ENCODE data around the gene TMEM141.

GRCh38 chr9:136831002-136831719, 40.0 kb downstream of the TMEM141 start:
- TF ChIP-seq POLR2A (IDR thresholded peaks at IDR 0.05), result no peak
- TF ChIP-seq CTCF (IDR thresholded peaks at IDR 0.05), result no peak
